EH (cell line): ENCODE results near the gene KCNK3.
"Not testable (repeated sequence)": the region's sequence is repeated elsewhere in the genome, so short reads cannot be mapped to it uniquely, and the experiment has no call there.

Experiments
- DNase-seq: peaks from one replicate; pipeline ENCODE4 v3.0.0-alpha.2; 2015; ENCODE audit warnings: low read depth

Gene KCNK3

DNA sequence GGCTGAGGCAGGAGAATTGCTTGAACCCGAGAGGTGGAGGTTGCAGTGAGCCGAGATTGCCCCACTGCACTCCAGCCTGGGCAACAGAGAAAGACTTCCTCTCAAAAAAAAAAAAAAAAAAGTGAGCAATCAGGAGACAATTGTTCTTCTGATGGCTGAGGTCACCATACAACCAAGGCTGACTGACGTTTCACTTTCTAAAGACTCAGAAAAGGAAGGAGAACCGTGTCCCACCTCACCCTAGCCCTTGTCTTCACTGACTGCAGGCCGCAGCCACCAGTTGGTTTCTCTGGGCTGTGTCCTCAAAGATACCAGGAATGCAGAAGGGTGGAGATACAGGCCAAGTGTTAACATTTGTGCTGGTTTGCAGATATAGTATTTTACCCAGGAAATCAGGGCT lies 63.8 kb downstream of the KCNK3 start:
- no peak for DNase-seq

- DNase-seq = peak; percentile 100
These were observed 65.6 kb downstream of the KCNK3 start for GRCh38 chr2:26757873-26758789.

DNA sequence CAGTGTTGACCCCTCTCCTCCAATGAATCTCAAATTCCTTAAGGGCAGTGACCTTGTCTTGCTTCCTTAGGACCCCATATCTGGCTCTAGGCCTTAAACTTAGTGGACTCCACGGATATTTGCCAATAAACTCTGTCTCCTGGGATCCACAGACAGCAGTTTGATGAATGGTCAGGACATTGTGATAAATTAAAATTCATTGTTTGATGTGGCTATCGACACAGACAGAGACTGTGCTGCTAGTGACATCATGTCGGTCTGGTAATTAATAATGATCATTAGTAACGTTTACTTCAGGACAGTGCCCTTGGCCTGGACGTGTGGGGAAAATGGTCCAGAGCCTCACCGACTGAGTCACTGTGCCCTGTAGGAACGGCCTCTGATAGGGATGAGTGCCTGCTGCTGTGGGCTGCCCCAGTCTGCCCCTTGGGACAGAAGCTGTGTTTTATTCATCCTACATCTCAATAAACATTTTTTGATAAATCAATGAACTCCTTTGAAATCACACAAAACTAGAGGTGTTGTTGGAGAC lies 66.3 kb downstream of the KCNK3 start:
- no peak for DNase-seq

DNA sequence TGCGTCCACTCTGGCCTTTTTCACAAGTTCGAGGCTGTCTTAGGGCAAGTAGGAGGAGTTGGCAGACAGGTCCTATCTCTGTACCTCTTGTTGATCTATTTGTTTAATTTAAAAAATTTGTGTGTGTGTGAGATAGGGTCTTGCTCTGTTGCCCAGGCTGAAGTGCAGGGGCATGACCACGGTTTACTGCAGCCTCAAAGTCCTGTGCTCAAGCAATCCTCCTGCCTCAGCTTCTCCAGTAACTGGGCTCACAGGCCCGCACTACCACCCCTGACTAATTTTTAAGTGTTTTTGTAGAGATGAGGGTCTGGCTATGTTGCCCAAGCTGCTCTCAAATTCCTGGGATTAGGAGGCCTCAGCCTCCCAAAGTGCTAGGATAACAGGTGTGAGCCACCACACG lies 67.3 kb downstream of the KCNK3 start:
- DNase-seq = no peak

- DNase-seq = not testable (repeated sequence)
These were observed 68.5 kb downstream of the KCNK3 start for GRCh38 chr2:26760991-26761390.

GRCh38 chr2:26763019-26763418 lies 70.5 kb downstream of the KCNK3 start:
- no peak for DNase-seq

DNA sequence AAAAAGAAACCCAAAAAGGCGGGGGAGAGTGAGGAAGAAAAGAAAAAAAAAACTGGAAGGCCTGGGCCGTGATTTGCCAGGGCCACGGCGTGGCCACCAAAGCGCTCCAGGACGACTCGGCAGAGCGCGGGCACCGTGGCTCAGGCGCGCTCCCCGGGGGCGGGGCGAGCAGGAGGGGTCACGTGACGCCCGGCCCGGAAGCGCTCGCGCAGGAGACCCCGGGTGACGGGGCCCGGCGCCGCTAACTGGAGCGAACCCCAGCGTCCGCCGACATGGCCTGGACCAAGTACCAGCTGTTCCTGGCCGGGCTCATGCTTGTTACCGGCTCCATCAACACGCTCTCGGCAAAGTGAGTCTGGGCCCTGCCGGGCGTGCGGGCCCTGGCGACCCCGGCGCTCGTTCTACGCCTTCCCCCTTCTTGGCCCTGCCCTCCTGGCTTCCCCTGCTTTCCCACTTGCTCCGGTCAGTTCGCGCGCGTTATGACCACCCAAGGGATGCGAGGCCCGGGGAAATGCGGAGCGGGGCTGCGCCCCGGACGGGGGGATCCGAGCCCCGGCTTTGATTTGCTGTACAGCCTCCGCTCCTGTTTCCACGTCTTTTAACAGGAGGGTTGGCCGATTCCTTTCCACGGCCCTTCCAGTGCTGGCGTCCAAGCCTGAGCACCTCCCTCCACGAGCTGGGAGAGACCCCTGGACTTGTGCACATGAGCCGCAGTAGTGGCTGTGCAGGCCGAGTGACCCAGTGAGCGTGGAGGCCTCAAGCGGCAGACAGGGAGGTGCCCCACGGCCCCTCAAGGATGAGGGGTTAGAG lies 71.8 kb downstream of the KCNK3 start, which contains the start of gene SLC35F6:
Gene SLC35F6, plus strand, starts transcription at position 207 of the 810 bp plus-strand sequence. Its CDS starts 66 bp downstream, at position 273.
- DNase-seq = peak; percentile 83

GRCh38 chr2:26764906-26765305 lies 72.4 kb downstream of the KCNK3 start:
- no peak for DNase-seq

DNA sequence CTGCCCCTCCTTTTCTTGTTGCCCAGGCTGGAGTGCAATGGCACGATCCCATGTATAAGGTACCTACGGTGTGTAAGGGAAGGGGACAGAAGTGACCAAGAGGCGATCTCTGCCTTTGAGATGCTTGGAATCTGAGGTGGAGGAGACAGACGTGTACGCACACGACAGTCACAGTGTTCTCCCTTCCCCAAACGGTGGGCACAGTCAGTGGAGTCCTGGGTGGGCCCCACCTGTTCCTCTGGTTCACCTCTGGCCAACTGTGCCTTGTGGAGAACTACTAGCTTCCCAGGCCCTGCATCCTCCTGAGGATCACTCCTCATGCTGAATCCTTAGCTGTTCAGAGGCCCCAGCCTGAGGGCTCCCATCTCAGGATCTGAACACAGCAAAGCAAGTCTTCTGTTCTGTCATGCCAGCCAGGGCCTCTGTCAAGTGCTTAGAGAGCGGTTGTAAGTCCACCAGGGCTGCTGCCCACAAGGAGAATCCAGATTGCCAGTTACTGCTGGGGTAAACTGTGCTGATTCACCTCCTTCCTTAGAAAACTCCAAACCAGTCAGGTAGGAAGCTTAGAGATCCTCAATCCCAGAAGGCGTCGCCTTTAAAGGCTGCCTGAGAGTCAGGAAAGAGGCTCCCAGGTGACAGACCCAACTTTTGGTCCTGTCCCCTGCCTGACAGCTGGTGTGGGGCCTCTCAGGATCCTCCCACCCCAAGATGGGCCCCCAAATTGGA lies 73.1 kb downstream of the KCNK3 start:
- no peak for DNase-seq

DNA sequence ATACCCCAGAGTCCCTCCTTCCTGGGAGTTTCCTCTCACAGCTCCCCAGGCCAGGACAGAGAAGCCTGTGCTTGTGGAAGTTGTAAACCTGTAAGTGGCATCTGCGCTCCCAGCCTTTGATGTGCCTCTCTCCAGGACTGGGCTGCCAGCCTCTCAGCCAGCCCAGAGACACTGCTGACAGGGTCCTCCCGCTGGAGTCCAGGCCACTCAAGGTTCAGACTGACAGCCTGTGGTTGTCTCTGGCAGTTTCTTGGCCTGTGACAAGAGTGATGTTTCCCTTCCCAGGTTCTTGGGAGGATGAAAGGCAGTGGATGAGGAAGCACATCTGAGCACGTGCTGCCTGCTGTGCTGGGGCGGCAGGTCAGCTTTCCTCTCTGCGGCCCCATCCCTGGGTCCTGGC lies 74.6 kb downstream of the KCNK3 start:
- DNase-seq = no peak

- no peak for DNase-seq
These were observed 75.5 kb downstream of the KCNK3 start for GRCh38 chr2:26767894-26768487.

GRCh38 chr2:26768759-26769088 lies 76.2 kb downstream of the KCNK3 start:
- DNase-seq = no peak

- DNase-seq = peak; percentile 73
These were observed 76.7 kb downstream of the KCNK3 start for GRCh38 chr2:26769089-26769761.

- peak; percentile 94 for DNase-seq
These were observed 78.6 kb downstream of the KCNK3 start for GRCh38 chr2:26770986-26771586.

- peak; percentile 63 for DNase-seq
These were observed 79.8 kb downstream of the KCNK3 start for GRCh38 chr2:26772064-26773001.

DNA sequence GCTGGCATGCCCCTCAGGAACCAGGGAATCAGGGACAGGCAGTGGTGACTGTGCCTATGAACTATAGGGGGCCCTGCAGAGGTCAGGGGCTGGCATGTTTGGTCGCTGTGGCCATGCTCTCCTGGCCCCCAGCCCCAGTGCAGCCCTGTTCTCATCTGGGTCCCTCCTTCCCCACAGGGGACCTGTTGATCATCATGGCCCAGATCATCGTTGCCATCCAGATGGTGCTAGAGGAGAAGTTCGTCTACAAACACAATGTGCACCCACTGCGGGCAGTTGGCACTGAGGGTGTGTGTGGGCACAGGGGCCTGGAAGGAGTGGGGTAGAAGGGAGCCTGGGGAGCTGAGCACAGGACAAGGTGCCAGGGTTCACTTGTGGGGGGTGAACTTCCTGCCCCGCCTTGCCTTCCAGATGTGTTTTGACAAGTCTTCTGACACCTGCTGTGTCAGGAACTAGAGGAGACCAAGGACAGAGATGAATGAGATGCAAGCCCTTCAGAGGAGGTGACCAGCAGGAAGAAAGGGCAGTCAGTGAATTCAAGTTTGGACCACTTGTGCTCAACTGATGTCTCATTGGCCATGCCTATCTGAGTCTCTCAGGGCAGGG lies 83.8 kb downstream of the KCNK3 start:
- DNase-seq = no peak

GRCh38 chr2:26778098-26778497 lies 85.6 kb downstream of the KCNK3 start:
- DNase-seq = no peak

DNA sequence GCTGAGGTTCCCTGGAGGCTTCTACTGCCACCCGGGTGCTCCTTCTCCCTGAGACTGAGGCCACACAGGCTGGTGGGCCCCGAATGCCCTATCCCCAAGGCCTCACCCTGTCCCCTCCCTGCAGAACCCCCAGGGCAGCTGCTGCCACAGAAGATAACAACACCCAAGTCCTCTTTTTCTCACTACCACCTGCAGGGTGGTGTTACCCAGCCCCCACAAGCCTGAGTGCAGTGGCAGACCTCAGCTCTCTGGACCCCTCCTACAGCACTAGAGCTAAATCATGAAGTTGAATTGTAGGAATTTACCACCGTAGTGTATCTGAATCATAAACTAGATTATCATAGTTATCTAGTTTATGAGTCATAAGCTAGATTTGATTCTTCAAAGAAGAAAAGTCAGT lies 86.0 kb downstream of the KCNK3 start:
- no peak for DNase-seq

- DNase-seq = no peak
These were observed 87.8 kb downstream of the KCNK3 start for GRCh38 chr2:26780203-26780760.
